ENCODE data around the gene HPSE2. TPM values are rescaled to one million over a fixed set of nuclear protein-coding genes. Genes with fewer than 3 reads are reported as not detected.

The HPSE2 gene

DNA sequence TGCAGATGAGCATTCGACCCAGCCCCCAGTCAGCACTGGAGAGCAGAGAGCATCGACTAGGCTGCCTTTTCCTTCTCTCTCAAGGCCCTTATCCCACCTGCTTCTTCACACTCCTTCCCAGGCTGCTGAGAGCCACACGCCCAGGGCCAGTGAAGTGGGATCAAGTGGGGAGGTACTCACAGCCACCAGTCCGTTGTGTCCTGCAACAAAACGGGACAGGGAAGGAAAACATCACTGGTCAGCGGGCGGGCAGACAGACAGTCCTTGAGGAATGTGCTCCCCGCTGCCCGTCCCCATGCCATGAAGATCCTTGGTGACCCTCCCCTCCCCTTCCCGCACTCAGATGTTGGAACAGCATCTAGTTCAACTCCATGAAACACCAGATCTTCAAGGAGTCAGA is 824.9 kb downstream of the HPSE2 start:
- Histone ChIP-seq H3K18ac (ENCODE audit: low read length) (no peak overlapping the region), H3K79me2 (ENCODE audit: control insufficient read depth, insufficient read depth, low read length) (no peaks in the 10 kb centered on the region), H3K9ac (ENCODE audit: low read length) (no peak overlapping the region), H2AK5ac (ENCODE audit: low read length) (no peak overlapping the region), H3K4me2 (ENCODE audit: low read length) (no peak overlapping the region), H3K23ac (ENCODE audit: low read length) (no peak overlapping the region), H3K27ac (ENCODE audit: low read depth, low read length) (no peak overlapping the region), H3K4me3 (ENCODE audit: low read length) (no peak overlapping the region), H2BK15ac (replicated peaks; ENCODE audit: low read depth) (no peak overlapping the region), H3K79me1 (ENCODE audit: low read length) (no peaks in the 10 kb centered on the region), H4K8ac (ENCODE audit: low read depth, low read length) (no peak overlapping the region), H3K4me1 (ENCODE audit: control insufficient read depth, low read depth, low read length) (peaks cover 6% of the 10 kb centered on the region), H3K36me3 (ENCODE audit: control insufficient read depth, insufficient read depth, low read length) (no peaks in the 10 kb centered on the region), H4K5ac (ENCODE audit: low read length) (no peak overlapping the region), H3K56ac (ENCODE audit: low read length) (no peak overlapping the region), H3K4ac (ENCODE audit: low read depth, low read length) (no peak overlapping the region), H3K27me3 (ENCODE audit: insufficient read depth, low read length, poor library complexity) (no peaks in the 10 kb centered on the region), H2BK5ac (ENCODE audit: low read length) (no peak overlapping the region), H2BK120ac (ENCODE audit: low read depth, low read length) (no peak overlapping the region)
- no CpG with 5 or more reads among the region's 10 CpGs for WGBS (ENCODE audit: extremely low coverage, insufficient coverage, low lambda C conversion rate)
- DNase-seq: no peak

- H3K79me2 ChIP-seq (ENCODE audit: control insufficient read depth, insufficient read depth, low read length): no peaks in the 10 kb centered on the region
- H3K36me3 ChIP-seq (ENCODE audit: control insufficient read depth, insufficient read depth, low read length): no peaks in the 10 kb centered on the region
- no CpG with 5 or more reads among the region's 4 CpGs for WGBS (ENCODE audit: extremely low coverage, insufficient coverage, low lambda C conversion rate)
- no peak overlapping the region for H2AK5ac ChIP-seq (ENCODE audit: low read length)
- H2BK15ac ChIP-seq (replicated peaks; ENCODE audit: low read depth): no peak overlapping the region
- no peak for DNase-seq
- no peak overlapping the region for H2BK5ac ChIP-seq (ENCODE audit: low read length)
- H3K56ac ChIP-seq (ENCODE audit: low read length): no peak overlapping the region
- H3K4me3 ChIP-seq (ENCODE audit: low read length): no peak overlapping the region
- no peak overlapping the region for H3K23ac ChIP-seq (ENCODE audit: low read length)
- H3K18ac ChIP-seq (ENCODE audit: low read length): no peak overlapping the region
- no peaks in the 10 kb centered on the region for H3K79me1 ChIP-seq (ENCODE audit: low read length)
- H4K8ac ChIP-seq (ENCODE audit: low read depth, low read length): no peak overlapping the region
- H3K4me1 ChIP-seq (ENCODE audit: control insufficient read depth, low read depth, low read length): peaks cover 4% of the 10 kb centered on the region
- H3K4me2 ChIP-seq (ENCODE audit: low read length): no peak overlapping the region
- no peaks in the 10 kb centered on the region for H3K27me3 ChIP-seq (ENCODE audit: insufficient read depth, low read length, poor library complexity)
- no peak overlapping the region for H3K4ac ChIP-seq (ENCODE audit: low read depth, low read length)
- H3K27ac ChIP-seq (ENCODE audit: low read depth, low read length): no peak overlapping the region
- H2BK120ac ChIP-seq (ENCODE audit: low read depth, low read length): no peak overlapping the region
- H3K9ac ChIP-seq (ENCODE audit: low read length): no peak overlapping the region
- H4K5ac ChIP-seq (ENCODE audit: low read length): no peak overlapping the region
Measured at GRCh38 chr10:98410135-98410743, 825.4 kb downstream of the HPSE2 start.

GRCh38 chr10:98408799-98409198 is 826.9 kb downstream of the HPSE2 start:
- H3K4ac ChIP-seq (ENCODE audit: low read depth, low read length): no peak overlapping the region
- H3K79me2 ChIP-seq (ENCODE audit: control insufficient read depth, insufficient read depth, low read length): no peaks in the 10 kb centered on the region
- no peak overlapping the region for H2BK5ac ChIP-seq (ENCODE audit: low read length)
- no peak overlapping the region for H3K27ac ChIP-seq (ENCODE audit: low read depth, low read length)
- no peaks in the 10 kb centered on the region for H3K79me1 ChIP-seq (ENCODE audit: low read length)
- no CpG with 5 or more reads among the region's 4 CpGs for WGBS (ENCODE audit: extremely low coverage, insufficient coverage, low lambda C conversion rate)
- no peak overlapping the region for H2AK5ac ChIP-seq (ENCODE audit: low read length)
- no peak overlapping the region for H2BK120ac ChIP-seq (ENCODE audit: low read depth, low read length)
- no peak overlapping the region for H3K23ac ChIP-seq (ENCODE audit: low read length)
- H3K27me3 ChIP-seq (ENCODE audit: insufficient read depth, low read length, poor library complexity): no peaks in the 10 kb centered on the region
- no peak overlapping the region for H3K18ac ChIP-seq (ENCODE audit: low read length)
- H3K9ac ChIP-seq (ENCODE audit: low read length): no peak overlapping the region
- DNase-seq: no peak
- H3K4me1 ChIP-seq (ENCODE audit: control insufficient read depth, low read depth, low read length): no peaks in the 10 kb centered on the region
- no peak overlapping the region for H3K4me2 ChIP-seq (ENCODE audit: low read length)
- no peak overlapping the region for H4K8ac ChIP-seq (ENCODE audit: low read depth, low read length)
- no peak overlapping the region for H2BK15ac ChIP-seq (replicated peaks; ENCODE audit: low read depth)
- no peaks in the 10 kb centered on the region for H3K36me3 ChIP-seq (ENCODE audit: control insufficient read depth, insufficient read depth, low read length)
- no peak overlapping the region for H3K4me3 ChIP-seq (ENCODE audit: low read length)
- no peak overlapping the region for H3K56ac ChIP-seq (ENCODE audit: low read length)
- H4K5ac ChIP-seq (ENCODE audit: low read length): no peak overlapping the region

- no peak overlapping the region for H2BK120ac ChIP-seq (ENCODE audit: low read depth, low read length)
- no CpG with 5 or more reads among the region's 18 CpGs for WGBS (ENCODE audit: extremely low coverage, insufficient coverage, low lambda C conversion rate)
- no peak overlapping the region for H3K4me2 ChIP-seq (ENCODE audit: low read length)
- H3K4ac ChIP-seq (ENCODE audit: low read depth, low read length): no peak overlapping the region
- DNase-seq: no peak
- H3K9ac ChIP-seq (ENCODE audit: low read length): no peak overlapping the region
- H3K79me1 ChIP-seq (ENCODE audit: low read length): no peaks in the 10 kb centered on the region
- no peaks in the 10 kb centered on the region for H3K79me2 ChIP-seq (ENCODE audit: control insufficient read depth, insufficient read depth, low read length)
- no peak overlapping the region for H3K4me3 ChIP-seq (ENCODE audit: low read length)
- H4K5ac ChIP-seq (ENCODE audit: low read length): no peak overlapping the region
- H3K27me3 ChIP-seq (ENCODE audit: insufficient read depth, low read length, poor library complexity): no peaks in the 10 kb centered on the region
- H3K18ac ChIP-seq (ENCODE audit: low read length): no peak overlapping the region
- H2BK15ac ChIP-seq (replicated peaks; ENCODE audit: low read depth): no peak overlapping the region
- no peak overlapping the region for H4K8ac ChIP-seq (ENCODE audit: low read depth, low read length)
- H2BK5ac ChIP-seq (ENCODE audit: low read length): no peak overlapping the region
- no peak overlapping the region for H2AK5ac ChIP-seq (ENCODE audit: low read length)
- H3K4me1 ChIP-seq (ENCODE audit: control insufficient read depth, low read depth, low read length): no peaks in the 10 kb centered on the region
- no peak overlapping the region for H3K23ac ChIP-seq (ENCODE audit: low read length)
- H3K36me3 ChIP-seq (ENCODE audit: control insufficient read depth, insufficient read depth, low read length): no peaks in the 10 kb centered on the region
- H3K56ac ChIP-seq (ENCODE audit: low read length): no peak overlapping the region
- no peak overlapping the region for H3K27ac ChIP-seq (ENCODE audit: low read depth, low read length)
Measured at GRCh38 chr10:98407744-98408241, 827.9 kb downstream of the HPSE2 start.

Small RNA genes within 50 kb of the gene (small RNA-seq; reads per million reads assigned to genes)
- gene MIR4685 (ENCODE audit: insufficient read depth) (0.54 reads per million), gene MIR6507 (ENCODE audit: insufficient read depth) (not detected)

Data from mesendoderm (in vitro differentiated cells).